Measurements from ENCODE around the gene CXorf58.
A peak's percentile ranks its signal among the peaks of the same experiment; 100 is the strongest.

The CXorf58 gene

GRCh38 chrX:23904096-23904495 is 3.7 kb upstream of the CXorf58 start:
- H3K9me3 ChIP-seq (ENCODE audit: severe bottlenecking) = no peaks in the 10 kb centered on the region
- no peak for TF ChIP-seq CTCF (IDR thresholded peaks at IDR 0.05; ENCODE audit: low read depth, low read length)
- H3K4me3 ChIP-seq (ENCODE audit: low read depth, low read length) = no peak overlapping the region
- DNase-seq = no peak
- no peak overlapping the region for H3K27ac ChIP-seq
- no peaks in the 10 kb centered on the region for H3K36me3 ChIP-seq
- peaks cover 18% of the 10 kb centered on the region for H3K27me3 ChIP-seq (ENCODE audit: insufficient read depth, low read depth, severe bottlenecking)

GRCh38 chrX:23907111-23907497 is 702 bp upstream of the CXorf58 start:
- peaks cover 22% of the 10 kb centered on the region for H3K27me3 ChIP-seq (ENCODE audit: insufficient read depth, low read depth, severe bottlenecking)
- no peak for TF ChIP-seq CTCF (IDR thresholded peaks at IDR 0.05; ENCODE audit: low read depth, low read length)
- peak overlapping the region; percentile 96 for H3K27ac ChIP-seq
- peak; percentile 16 for DNase-seq
- H3K4me3 ChIP-seq (ENCODE audit: low read depth, low read length) = peak overlapping the region; percentile 76
- no peaks in the 10 kb centered on the region for H3K9me3 ChIP-seq (ENCODE audit: severe bottlenecking)
- H3K36me3 ChIP-seq = no peaks in the 10 kb centered on the region

GRCh38 chrX:23908219-23909004 is 606 bp downstream of the CXorf58 start:
- peak overlapping the region; percentile 45 for H3K4me3 ChIP-seq (ENCODE audit: low read depth, low read length)
- no peaks in the 10 kb centered on the region for H3K36me3 ChIP-seq
- no peaks in the 10 kb centered on the region for H3K9me3 ChIP-seq (ENCODE audit: severe bottlenecking)
- peak; percentile 41 for TF ChIP-seq CTCF (IDR thresholded peaks at IDR 0.05; ENCODE audit: low read depth, low read length)
- H3K27ac ChIP-seq = peak overlapping the region; percentile 96
- DNase-seq = peak; percentile 12
- peaks cover 24% of the 10 kb centered on the region for H3K27me3 ChIP-seq (ENCODE audit: insufficient read depth, low read depth, severe bottlenecking)

- Histone ChIP-seq H3K27me3 (ENCODE audit: insufficient read depth, low read depth, severe bottlenecking) (peaks cover 16% of the 10 kb centered on the region), H3K36me3 (no peaks in the 10 kb centered on the region), H3K4me3 (ENCODE audit: low read depth, low read length) (no peak overlapping the region), H3K27ac (no peak overlapping the region), H3K9me3 (ENCODE audit: severe bottlenecking) (no peaks in the 10 kb centered on the region)
- no peak for DNase-seq
- no peak for TF ChIP-seq CTCF (IDR thresholded peaks at IDR 0.05; ENCODE audit: low read depth, low read length)
Observed at GRCh38 chrX:23911126-23911835, 3.5 kb downstream of the CXorf58 start.

GRCh38 chrX:23919148-23919547 is 11.3 kb downstream of the CXorf58 start:
- H3K27me3 ChIP-seq (ENCODE audit: insufficient read depth, low read depth, severe bottlenecking) = peaks cover 15% of the 10 kb centered on the region
- H3K4me3 ChIP-seq (ENCODE audit: low read depth, low read length) = no peak overlapping the region
- H3K27ac ChIP-seq = no peak overlapping the region
- no peaks in the 10 kb centered on the region for H3K9me3 ChIP-seq (ENCODE audit: severe bottlenecking)
- no peak for TF ChIP-seq CTCF (IDR thresholded peaks at IDR 0.05; ENCODE audit: low read depth, low read length)
- H3K36me3 ChIP-seq = no peaks in the 10 kb centered on the region
- no peak for DNase-seq

Data from WERI-Rb-1 (cell line).